GM23248 (cell line): Measurements from ENCODE around the gene TAS2R13. TPM values are rescaled to one million over a fixed set of nuclear protein-coding genes. Genes with fewer than 3 reads are reported as not detected.

Experiments
- DNase-seq: peaks from one replicate; pipeline ENCODE4 v3.0.0-alpha.2; 2015
- H2AFZ ChIP-seq: fragments of 200-600 bp; sonication (generic); 2 replicates; pipeline ENCODE4 v1.6.1; 2016; ENCODE audit warnings: antibody characterized with exemption
- H3F3A ChIP-seq: fragments of 200-600 bp; sonication (generic); 2 replicates; pipeline ENCODE4 v1.6.1; 2016; ENCODE audit warnings: mild to moderate bottlenecking, antibody characterized with exemption, mixed run types; ENCODE audit not compliant: insufficient read depth
- H3K27ac ChIP-seq: fragments of 200-600 bp; sonication (generic); 2 replicates; pipeline ENCODE4 v1.5.1; 2016; ENCODE audit warnings: mild to moderate bottlenecking
- H3K27me3 ChIP-seq: fragments of 200-600 bp; sonication (generic); replicated peaks from 2 replicates; pipeline ENCODE4 v1.6.1; 2016; ENCODE audit warnings: mild to moderate bottlenecking; ENCODE audit not compliant: insufficient read depth
- H3K36me3 ChIP-seq: fragments of 200-600 bp; sonication (generic); 2 replicates; pipeline ENCODE4 v1.6.1; 2016; ENCODE audit warnings: low read depth, mild to moderate bottlenecking
- H3K4me1 ChIP-seq: fragments of 200-600 bp; sonication (generic); 2 replicates; pipeline ENCODE4 v1.6.1; 2016; ENCODE audit warnings: mild to moderate bottlenecking; ENCODE audit not compliant: insufficient read depth
- H3K4me2 ChIP-seq: fragments of 200-600 bp; sonication (generic); one replicate; pipeline ENCODE4 v1.6.1; 2016; ENCODE audit warnings: mild to moderate bottlenecking; ENCODE audit not compliant: unreplicated experiment
- H3K4me3 ChIP-seq: fragments of 200-600 bp; sonication (generic); 2 replicates; pipeline ENCODE4 v1.5.1; 2016; ENCODE audit warnings: mild to moderate bottlenecking
- H3K79me2 ChIP-seq: fragments of 200-600 bp; sonication (generic); 2 replicates; pipeline ENCODE4 v1.6.1; 2016; ENCODE audit warnings: mild to moderate bottlenecking; ENCODE audit not compliant: insufficient read depth
- H3K9ac ChIP-seq: fragments of 200-600 bp; sonication (generic); 2 replicates; pipeline ENCODE4 v1.6.1; 2016; ENCODE audit warnings: mild to moderate bottlenecking
- H3K9me2 ChIP-seq: fragments of 200-600 bp; sonication (generic); 2 replicates; pipeline ENCODE4 v1.6.1; 2016; ENCODE audit warnings: mixed run types, mild to moderate bottlenecking, moderate library complexity; ENCODE audit not compliant: insufficient read depth
- H3K9me3 ChIP-seq: fragments of 200-600 bp; sonication (generic); one replicate; pipeline ENCODE4 v1.6.1; 2017; ENCODE audit warnings: low read depth
- H4K20me1 ChIP-seq: fragments of 200-600 bp; sonication (generic); 2 replicates; pipeline ENCODE4 v1.6.0; 2016; ENCODE audit not compliant: insufficient read depth
- EZH2 ChIP-seq: fragments of 200-600 bp; sonication (generic); IDR thresholded peaks from 2 replicates; pipeline ENCODE4 v1.6.1; 2018; ENCODE audit warnings: antibody characterized with exemption, mild to moderate bottlenecking; ENCODE audit not compliant: insufficient read depth, poor library complexity, severe bottlenecking
- EZH2phosphoT487 ChIP-seq: fragments of 200-600 bp; sonication (generic); IDR thresholded peaks from 2 replicates; pipeline ENCODE4 v1.6.1; 2018; ENCODE audit warnings: antibody characterized with exemption, moderate library complexity, mild to moderate bottlenecking, low read depth; ENCODE audit not compliant: insufficient read depth
- WGBS, 2 experiments: methylation state at CpG; one replicate each; pipeline ENCODE4 v1.1.6; 2015 to 2017; ENCODE audit warnings: low lambda C conversion rate in 2 of 2, low coverage in 1 of 2; ENCODE audit errors: missing lambda C conversion rate in 2 of 2; 5-methylcytosine and 5-hydroxymethylcytosine counted together
- in situ Hi-C: fragments of 300-500 bp; cut with MboI; formaldehyde crosslinking; loops from 2 replicates; pipeline ENCODE4 v1.15.0; 2020
- polyA plus RNA-seq: library from polyadenylated mRNA; unstranded; fragments of >200 nt; fragmentation: Nextera tagmentation; extraction: Ambion mirVana; gene quantifications from 2 replicates; pipeline ENCODE4 v1.2.1, GENCODE V29; 2016
- total RNA-seq: library from RNA; depleted of rRNA; stranded (reverse); fragments of >200 nt; shearing (Covaris generic); gene quantifications from 2 replicates; pipeline ENCODE4 v1.2.3, GENCODE V29; 2014

The TAS2R13 gene
- total and polyA plus RNA-seq, 2 experiments from 2014 or later: 0.32 TPM; not detected in 1

DNA sequence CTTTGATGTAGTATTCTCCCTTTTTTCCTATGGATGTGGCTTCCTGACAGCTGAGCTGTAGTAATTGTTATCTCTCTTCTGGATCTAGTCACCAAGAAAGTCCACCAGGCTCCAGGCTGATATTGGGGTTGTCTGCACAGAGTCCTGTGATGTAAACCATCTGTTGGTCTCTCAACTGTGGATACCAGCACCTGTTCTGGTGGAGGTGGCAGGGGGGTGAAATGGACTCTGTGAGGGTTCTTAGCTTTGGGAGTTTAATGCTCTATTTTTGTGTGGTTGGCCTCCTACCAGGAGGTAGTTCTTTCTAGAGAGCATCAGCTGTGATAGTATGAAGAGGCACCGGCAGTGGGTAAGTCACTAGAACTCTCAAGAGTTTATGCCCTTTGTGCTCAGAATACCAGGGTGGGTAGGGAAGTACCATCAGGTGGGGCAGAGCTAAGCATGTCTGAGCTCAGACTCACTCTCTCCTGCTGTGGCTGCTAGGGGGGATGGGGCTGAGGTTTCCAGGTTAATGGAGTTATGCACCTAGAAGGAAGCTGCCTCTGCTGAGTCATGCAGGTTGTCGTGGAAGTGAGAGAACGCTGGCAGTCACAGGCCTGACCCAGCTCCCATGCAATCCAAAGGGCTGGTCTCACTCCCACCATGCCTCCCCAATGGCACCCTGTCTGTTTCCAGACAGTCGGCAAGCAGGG, 32.7 kb upstream of the TAS2R13 start:
- Histone ChIP-seq H4K20me1 (no peaks in the 10 kb centered on the region), H2AFZ (no peak overlapping the region), H3K9ac (no peak overlapping the region), H3K27me3 (no peaks in the 10 kb centered on the region), H3K4me2 (no peak overlapping the region), H3K27ac (no peak overlapping the region), H3K79me2 (no peaks in the 10 kb centered on the region), H3F3A (peaks cover 14% of the 10 kb centered on the region), H3K4me1 (peaks cover 13% of the 10 kb centered on the region), H3K4me3 (no peak overlapping the region), H3K9me2 (no peaks in the 10 kb centered on the region), H3K9me3 (no peaks in the 10 kb centered on the region), H3K36me3 (no peaks in the 10 kb centered on the region)
- in situ Hi-C loops: no loop called here
- no peak for DNase-seq
- WGBS, 2 experiments: 89 to 100% methylated on average over 4 of the region's 4 CpGs
- TF ChIP-seq EZH2: no peak
- no peak for TF ChIP-seq EZH2phosphoT487

DNA sequence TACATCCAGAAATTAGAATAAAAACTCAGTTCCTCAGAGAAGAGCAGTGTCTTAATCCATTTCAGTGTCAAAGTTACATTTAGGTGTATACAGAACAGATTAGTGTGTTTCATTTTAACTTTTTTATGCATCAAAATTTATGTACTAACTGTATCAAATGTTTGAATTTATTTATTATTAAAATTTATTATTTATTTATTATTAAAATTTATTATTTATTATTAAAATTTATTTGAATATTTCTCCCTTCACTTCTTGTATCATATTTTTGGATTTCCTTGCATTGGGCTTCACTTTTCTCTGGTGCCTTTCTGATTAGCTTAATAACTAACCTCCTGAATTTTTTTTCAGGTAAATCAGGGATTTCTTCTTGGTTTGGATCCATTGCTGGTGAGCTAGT, 32.0 kb upstream of the TAS2R13 start:
- Histone ChIP-seq H3K27ac (no peak overlapping the region), H4K20me1 (no peaks in the 10 kb centered on the region), H3F3A (peaks cover 14% of the 10 kb centered on the region), H3K4me3 (no peak overlapping the region), H2AFZ (no peak overlapping the region), H3K27me3 (no peaks in the 10 kb centered on the region), H3K4me2 (no peak overlapping the region), H3K9me2 (no peaks in the 10 kb centered on the region), H3K79me2 (no peaks in the 10 kb centered on the region), H3K9me3 (no peaks in the 10 kb centered on the region), H3K36me3 (no peaks in the 10 kb centered on the region), H3K4me1 (peaks cover 13% of the 10 kb centered on the region), H3K9ac (no peak overlapping the region)
- no peak for DNase-seq
- TF ChIP-seq EZH2phosphoT487: no peak
- TF ChIP-seq EZH2: no peak
- in situ Hi-C loops: no loop called here

DNA sequence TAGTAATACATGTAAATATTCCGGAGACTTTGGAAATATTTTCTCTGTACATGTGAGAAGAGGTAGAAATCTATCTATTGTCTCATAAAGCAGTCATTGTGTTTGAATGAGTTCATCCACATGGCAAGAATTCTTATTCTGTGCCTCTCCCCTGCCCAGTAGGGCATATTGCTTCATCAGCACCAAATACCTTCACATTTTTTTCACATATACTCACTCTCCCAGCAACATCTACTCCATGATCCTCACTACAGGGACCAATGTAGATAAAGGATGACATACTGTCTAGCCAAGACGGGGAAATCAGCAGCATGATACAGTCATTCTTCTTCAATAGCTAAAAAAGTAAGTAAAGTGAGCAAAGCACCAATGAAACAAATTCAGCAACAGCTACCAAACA, 31.0 kb upstream of the TAS2R13 start:
- peak overlapping the region; percentile 54 for H3K27ac ChIP-seq
- peak; percentile 88 for DNase-seq

DNA sequence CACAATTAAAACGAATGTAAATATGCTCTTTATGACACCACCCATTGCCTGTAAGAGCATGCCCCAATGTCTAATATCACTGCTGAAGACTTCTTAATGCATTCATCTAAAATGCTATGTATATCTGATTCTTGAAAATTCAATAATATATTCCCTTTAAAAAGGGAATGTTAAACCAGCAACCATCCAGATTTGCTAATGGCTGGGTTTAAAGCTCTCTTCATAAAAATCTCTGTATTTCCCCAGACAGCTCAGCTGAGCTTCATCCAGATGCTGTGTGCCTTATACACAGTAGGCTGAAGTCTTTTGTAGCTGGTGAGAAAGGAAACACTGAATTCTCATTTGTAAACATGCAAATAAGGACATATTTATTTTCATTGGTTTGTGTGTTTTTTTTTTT, 29.8 kb upstream of the TAS2R13 start, which contains the start of gene TAS2R14:
TSS of gene TAS2R14 (minus strand) at position 101 of the 400 bp plus-strand sequence. CDS start at position 45, 56 bp downstream.
- Histone ChIP-seq H4K20me1 (no peaks in the 10 kb centered on the region), H3K4me2 (no peak within 1 kb of the TSS), H3K79me2 (no peaks in the 10 kb centered on the region), H3K27me3 (no peaks in the 10 kb centered on the region), H3K4me3 (no peak within 1 kb of the TSS), H3K27ac (peak within 1 kb of the TSS; percentile 52), H3K36me3 (no peaks in the 10 kb centered on the region), H3K4me1 (peaks cover 13% of the 10 kb centered on the region), H3K9me3 (no peaks in the 10 kb centered on the region), H2AFZ (no peak within 1 kb of the TSS), H3K9ac (no peak within 1 kb of the TSS), H3F3A (peaks cover 14% of the 10 kb centered on the region), H3K9me2 (no peaks in the 10 kb centered on the region)
- no peak for TF ChIP-seq EZH2phosphoT487
- no peak for TF ChIP-seq EZH2
- in situ Hi-C loops: no loop called here
- 63 to 68% methylated on average over 1 of the region's 1 CpG for WGBS, 2 experiments
- no peak for DNase-seq

More for the DNA sequence above, 31.0 kb upstream of the TAS2R13 start:
- WGBS, 2 experiments: 42 to 51% methylated on average over 2 of the region's 2 CpGs
- Histone ChIP-seq H3K27me3 (no peaks in the 10 kb centered on the region), H3K4me3 (no peak overlapping the region), H3F3A (peaks cover 14% of the 10 kb centered on the region), H3K36me3 (no peaks in the 10 kb centered on the region), H3K9me2 (no peaks in the 10 kb centered on the region), H2AFZ (no peak overlapping the region), H3K79me2 (no peaks in the 10 kb centered on the region), H3K9ac (no peak overlapping the region), H4K20me1 (no peaks in the 10 kb centered on the region), H3K4me2 (no peak overlapping the region), H3K9me3 (no peaks in the 10 kb centered on the region), H3K4me1 (peaks cover 13% of the 10 kb centered on the region)
- in situ Hi-C loops: no loop called here
- TF ChIP-seq EZH2phosphoT487 (no peak), EZH2 (no peak)

DNA sequence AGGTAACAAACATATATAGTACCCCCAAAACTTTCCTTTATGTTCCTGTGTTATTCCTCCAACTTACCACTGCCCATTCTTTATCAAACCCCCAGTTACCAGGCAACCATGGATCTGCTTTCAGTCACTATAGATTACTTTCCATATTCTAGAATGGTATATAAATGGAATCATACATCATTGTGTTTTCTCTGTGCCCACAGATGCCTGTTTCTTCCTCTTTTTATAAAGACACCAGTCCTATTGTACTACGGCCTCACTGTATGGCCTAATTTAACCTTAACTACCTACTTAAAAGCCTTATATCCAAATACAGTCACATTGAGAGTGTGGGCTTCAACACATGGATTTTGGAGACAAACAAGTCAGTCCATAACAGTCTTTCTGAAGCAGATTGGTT, 27.1 kb upstream of the TAS2R13 start:
- no peak overlapping the region for H3K27ac ChIP-seq
- H2AFZ ChIP-seq: no peak overlapping the region
- H3K4me2 ChIP-seq: no peak overlapping the region
- H3K4me1 ChIP-seq: peaks cover 13% of the 10 kb centered on the region
- TF ChIP-seq EZH2phosphoT487: no peak
- no peak for TF ChIP-seq EZH2
- no peaks in the 10 kb centered on the region for H3K79me2 ChIP-seq
- WGBS, 2 experiments: 92 to 100% methylated on average over 1 of the region's 1 CpG
- no peaks in the 10 kb centered on the region for H3K9me3 ChIP-seq
- peaks cover 14% of the 10 kb centered on the region for H3F3A ChIP-seq
- no peaks in the 10 kb centered on the region for H3K9me2 ChIP-seq
- no peaks in the 10 kb centered on the region for H4K20me1 ChIP-seq
- DNase-seq: no peak
- no peak overlapping the region for H3K4me3 ChIP-seq
- no peaks in the 10 kb centered on the region for H3K27me3 ChIP-seq
- no peak overlapping the region for H3K9ac ChIP-seq
- in situ Hi-C loops: no loop called here
- H3K36me3 ChIP-seq: no peaks in the 10 kb centered on the region
